Measurements from ENCODE around the gene EXOC4. TPM values are rescaled to one million over a fixed set of nuclear protein-coding genes. Genes with fewer than 3 reads are reported as not detected.

The EXOC4 gene
- total and polyA plus RNA-seq, 2 donors (not counting 3 experiments of a cell fraction or from before 2014, with no cell fraction given): 20.3 to 73.1 TPM

DNA sequence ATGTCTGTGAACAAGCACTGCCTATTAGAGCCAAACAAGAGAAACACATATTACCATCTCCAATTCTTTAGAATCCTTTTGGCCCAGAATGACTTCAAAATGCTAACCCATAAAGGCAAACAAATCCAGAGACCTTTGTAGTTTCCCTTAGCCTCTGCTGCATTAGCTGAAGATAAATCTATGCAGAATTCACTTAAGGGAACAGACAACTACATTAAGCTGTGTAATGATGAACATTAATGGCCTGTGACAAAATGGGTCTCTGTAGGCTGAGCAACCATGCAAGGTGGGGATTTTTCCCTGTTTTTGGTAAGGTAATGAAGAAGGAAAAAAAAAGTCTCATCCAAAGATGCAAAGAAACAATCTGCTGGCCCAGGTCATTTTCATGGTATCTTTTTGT, 411.6 kb downstream of the EXOC4 start:
- no peak overlapping the region for H3K27ac ChIP-seq (ENCODE audit: insufficient read depth, low read depth, low read length)
- no peak overlapping the region for H2AFZ ChIP-seq (ENCODE audit: low read depth, low read length)
- H3K4me2 ChIP-seq (ENCODE audit: insufficient read depth, low read length): no peak overlapping the region
- no peaks in the 10 kb centered on the region for H3K36me3 ChIP-seq (ENCODE audit: control insufficient read depth in 2 of 2, extremely low read depth in 1 of 2, insufficient read depth in 2 of 2, low read length in 2 of 2)
- POLR2A ChIA-PET: no interaction called here
- no peaks in the 10 kb centered on the region for H3K27me3 ChIP-seq (ENCODE audit: control insufficient read depth in 2 of 2, insufficient read depth in 2 of 2, low read length in 2 of 2)
- no peak overlapping the region for H3K9ac ChIP-seq (replicated peaks; ENCODE audit: extremely low read depth, insufficient read depth, low read length)
- H3K4me3 ChIP-seq (replicated peaks in 1 of 3; ENCODE audit: insufficient read depth in 1 of 3, low read depth in 1 of 3, low read length in 3 of 3): no peak overlapping the region
- no peaks in the 10 kb centered on the region for H4K20me1 ChIP-seq (replicated peaks; ENCODE audit: control insufficient read depth, extremely low read depth, insufficient read depth, low read length)
- no TSS peak for BruUV-seq (replicated peaks)
- no peaks in the 10 kb centered on the region for H3K79me2 ChIP-seq (ENCODE audit: control insufficient read depth, insufficient read depth, low read length)
- FAIRE-seq (no peak), DNase-seq (ENCODE audit: low read depth, low spot score) (no peak)
- no peaks in the 10 kb centered on the region for H3K9me1 ChIP-seq (replicated peaks; ENCODE audit: control insufficient read depth, extremely low read depth, insufficient read depth, low read length)
- H3K4me1 ChIP-seq (ENCODE audit: control insufficient read depth, extremely low read depth, insufficient read depth, low read length): no peaks in the 10 kb centered on the region
- H3K9me3 ChIP-seq (replicated peaks; ENCODE audit: control insufficient read depth, insufficient read depth, low read length): no peaks in the 10 kb centered on the region
- dilution Hi-C loops (cut with MboI; ENCODE audit: extremely low pct_ligation_motif_present, low sequenced_read_pairs) (no loop called here), intact Hi-C loops (cut with micrococcal nuclease) (no loop called here)
- CTCF ChIA-PET: no interaction called here
- TF ChIP-seq, protein P1, sequence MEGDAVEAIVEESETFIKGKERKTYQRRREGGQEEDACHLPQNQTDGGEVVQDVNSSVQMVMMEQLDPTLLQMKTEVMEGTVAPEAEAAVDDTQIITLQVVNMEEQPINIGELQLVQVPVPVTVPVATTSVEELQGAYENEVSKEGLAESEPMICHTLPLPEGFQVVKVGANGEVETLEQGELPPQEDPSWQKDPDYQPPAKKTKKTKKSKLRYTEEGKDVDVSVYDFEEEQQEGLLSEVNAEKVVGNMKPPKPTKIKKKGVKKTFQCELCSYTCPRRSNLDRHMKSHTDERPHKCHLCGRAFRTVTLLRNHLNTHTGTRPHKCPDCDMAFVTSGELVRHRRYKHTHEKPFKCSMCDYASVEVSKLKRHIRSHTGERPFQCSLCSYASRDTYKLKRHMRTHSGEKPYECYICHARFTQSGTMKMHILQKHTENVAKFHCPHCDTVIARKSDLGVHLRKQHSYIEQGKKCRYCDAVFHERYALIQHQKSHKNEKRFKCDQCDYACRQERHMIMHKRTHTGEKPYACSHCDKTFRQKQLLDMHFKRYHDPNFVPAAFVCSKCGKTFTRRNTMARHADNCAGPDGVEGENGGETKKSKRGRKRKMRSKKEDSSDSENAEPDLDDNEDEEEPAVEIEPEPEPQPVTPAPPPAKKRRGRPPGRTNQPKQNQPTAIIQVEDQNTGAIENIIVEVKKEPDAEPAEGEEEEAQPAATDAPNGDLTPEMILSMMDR (IDR thresholded peaks at IDR 0.05; ENCODE audit: extremely low read depth in 1 of 2, insufficient read depth in 1 of 2, low read depth in 1 of 2, low read length in 2 of 2): no peak
- TF ChIP-seq POLR2A (IDR thresholded peaks at IDR 0.05; ENCODE audit: low read depth, low read length): no peak
- TF ChIP-seq, protein P2, sequence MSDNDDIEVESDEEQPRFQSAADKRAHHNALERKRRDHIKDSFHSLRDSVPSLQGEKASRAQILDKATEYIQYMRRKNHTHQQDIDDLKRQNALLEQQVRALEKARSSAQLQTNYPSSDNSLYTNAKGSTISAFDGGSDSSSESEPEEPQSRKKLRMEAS (IDR thresholded peaks at IDR 0.05; ENCODE audit: insufficient read depth, insufficient read length): no peak
- TF ChIP-seq GATA2 (IDR thresholded peaks at IDR 0.05; ENCODE audit: insufficient read depth, insufficient read length, low read depth, low read length): no peak
- no peak for TF ChIP-seq MYC (IDR thresholded peaks at IDR 0.05; ENCODE audit: low read depth, low read length)
- TF ChIP-seq FOS (IDR thresholded peaks at IDR 0.05; ENCODE audit: borderline replicate concordance, insufficient read depth, low read length): no peak
- TF ChIP-seq EZH2 (IDR thresholded peaks at IDR 0.05; ENCODE audit: borderline replicate concordance, low read depth, low read length, severe bottlenecking): no peak
- TF ChIP-seq POLR2AphosphoS5 (IDR thresholded peaks at IDR 0.05; ENCODE audit: insufficient read depth, low read depth, low read length): no peak
- TF ChIP-seq JUN (IDR thresholded peaks at IDR 0.05; ENCODE audit: borderline replicate concordance, insufficient read depth, insufficient read length, low read depth): no peak
